Measurements from ENCODE around the gene PRKAG2. TPM values are rescaled to one million over a fixed set of nuclear protein-coding genes. Genes with fewer than 3 reads are reported as not detected.

Gene PRKAG2
- total RNA-seq, 1 donor from 2014 or later, result 21.1 TPM

- DNase-seq (ENCODE audit: low read depth), result peak; percentile 61
- TF ChIP-seq CTCF (IDR thresholded peaks at IDR 0.05; ENCODE audit: insufficient read depth, low read length, poor library complexity, severe bottlenecking), result no peak
- Histone ChIP-seq H3K36me3 (ENCODE audit: control insufficient read depth, insufficient read depth, low read length) (no peaks in the 10 kb centered on the region), H3K27me3 (ENCODE audit: control insufficient read depth, insufficient read depth, low read length) (no peaks in the 10 kb centered on the region), H3K4me3 (ENCODE audit: low read depth, low read length) (no peak overlapping the region)
Measured at GRCh38 chr7:151700586-151701165, 176.2 kb downstream of the PRKAG2 start.

GRCh38 chr7:151699928-151700319 lies 177.0 kb downstream of the PRKAG2 start:
- Histone ChIP-seq H3K4me3 (ENCODE audit: low read depth, low read length) (no peak overlapping the region), H3K27me3 (ENCODE audit: control insufficient read depth, insufficient read depth, low read length) (no peaks in the 10 kb centered on the region), H3K36me3 (ENCODE audit: control insufficient read depth, insufficient read depth, low read length) (no peaks in the 10 kb centered on the region)
- DNase-seq (ENCODE audit: low read depth), result no peak
- TF ChIP-seq CTCF (IDR thresholded peaks at IDR 0.05; ENCODE audit: insufficient read depth, low read length, poor library complexity, severe bottlenecking), result no peak

GRCh38 chr7:151699147-151699927 lies 177.6 kb downstream of the PRKAG2 start:
- H3K36me3 ChIP-seq (ENCODE audit: control insufficient read depth, insufficient read depth, low read length), result no peaks in the 10 kb centered on the region
- H3K27me3 ChIP-seq (ENCODE audit: control insufficient read depth, insufficient read depth, low read length), result no peaks in the 10 kb centered on the region
- no peak overlapping the region for H3K4me3 ChIP-seq (ENCODE audit: low read depth, low read length)
- no peak for TF ChIP-seq CTCF (IDR thresholded peaks at IDR 0.05; ENCODE audit: insufficient read depth, low read length, poor library complexity, severe bottlenecking)
- DNase-seq (ENCODE audit: low read depth), result peak; percentile 81

GRCh38 chr7:151697942-151698341 lies 179.0 kb downstream of the PRKAG2 start:
- no peaks in the 10 kb centered on the region for H3K27me3 ChIP-seq (ENCODE audit: control insufficient read depth, insufficient read depth, low read length)
- no peaks in the 10 kb centered on the region for H3K36me3 ChIP-seq (ENCODE audit: control insufficient read depth, insufficient read depth, low read length)
- no peak for TF ChIP-seq CTCF (IDR thresholded peaks at IDR 0.05; ENCODE audit: insufficient read depth, low read length, poor library complexity, severe bottlenecking)
- H3K4me3 ChIP-seq (ENCODE audit: low read depth, low read length), result no peak overlapping the region
- DNase-seq (ENCODE audit: low read depth), result no peak

- Histone ChIP-seq H3K27me3 (ENCODE audit: control insufficient read depth, insufficient read depth, low read length) (no peaks in the 10 kb centered on the region), H3K4me3 (ENCODE audit: low read depth, low read length) (no peak overlapping the region), H3K36me3 (ENCODE audit: control insufficient read depth, insufficient read depth, low read length) (no peaks in the 10 kb centered on the region)
- no peak for DNase-seq (ENCODE audit: low read depth)
- TF ChIP-seq CTCF (IDR thresholded peaks at IDR 0.05; ENCODE audit: insufficient read depth, low read length, poor library complexity, severe bottlenecking), result no peak
Measured at GRCh38 chr7:151697515-151697895, 179.4 kb downstream of the PRKAG2 start.
